ENCODE data around the gene TLR1.
"Not testable (repeated sequence)": the region's sequence is repeated elsewhere in the genome, so short reads cannot be mapped to it uniquely, and the experiment has no call there.

TLR1 gene

DNA sequence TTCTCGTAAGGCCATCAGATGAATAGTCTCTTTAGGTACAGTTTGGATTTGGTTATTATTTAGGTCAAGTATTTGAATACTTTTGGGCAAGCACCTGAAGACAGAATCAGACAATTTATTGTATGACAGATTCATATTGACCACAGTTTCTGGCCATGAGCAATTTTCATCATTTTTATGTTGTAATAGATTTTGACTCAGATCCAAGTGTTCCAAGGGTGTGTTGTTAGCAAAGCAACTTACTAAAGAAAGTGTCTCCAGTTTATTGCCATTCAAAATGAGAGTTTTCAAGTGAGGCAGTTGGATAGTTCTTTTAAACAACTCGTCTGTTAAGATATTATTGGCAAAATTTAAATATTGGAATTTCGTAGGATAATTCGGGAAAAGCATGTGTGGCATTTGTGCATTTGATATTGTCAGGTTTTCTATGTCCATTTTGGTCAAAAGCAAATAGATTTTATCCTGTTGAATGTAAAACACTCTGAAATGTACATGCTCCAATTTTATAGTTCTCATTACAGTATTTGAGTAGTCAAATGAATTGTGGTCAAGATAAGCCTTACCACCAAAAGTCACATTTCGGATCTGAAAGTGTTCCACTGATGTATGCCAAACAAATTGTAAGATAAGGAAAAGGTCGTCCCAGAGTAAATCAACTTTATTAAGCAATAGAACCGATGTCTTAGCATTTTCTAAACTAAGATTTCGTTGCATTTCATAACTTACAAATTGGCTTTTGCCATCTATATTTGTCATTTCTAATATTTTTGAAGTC, 30.2 kb downstream of the TLR1 start:
- DNase-seq: no peak

DNA sequence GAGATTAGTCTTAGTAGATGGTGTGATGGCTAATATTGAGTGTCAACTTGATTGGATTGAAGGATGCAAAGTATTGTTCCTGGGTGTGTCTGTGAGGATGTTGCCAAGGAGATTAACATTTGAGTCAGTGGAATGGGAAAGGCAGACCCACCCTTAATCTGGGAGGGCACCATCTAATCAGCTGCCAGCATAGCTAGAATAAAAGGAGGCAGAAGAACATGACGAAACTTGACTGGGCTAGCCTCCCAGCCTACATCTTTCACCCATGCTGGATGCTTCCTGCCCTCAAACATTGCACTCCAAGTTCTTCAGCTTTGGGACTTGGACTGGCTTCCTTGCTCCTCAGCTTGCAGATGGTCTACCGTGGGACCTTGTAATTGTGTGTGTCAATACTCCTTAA, 34.3 kb downstream of the TLR1 start:
- DNase-seq: not testable (repeated sequence)

GRCh38 chr4:38769857-38770256, 34.7 kb downstream of the TLR1 start:
- DNase-seq: no peak

GRCh38 chr4:38769441-38769840, 35.1 kb downstream of the TLR1 start:
- no peak for DNase-seq

- DNase-seq: no peak
Observed at GRCh38 chr4:38768968-38769394, 35.6 kb downstream of the TLR1 start.

DNA sequence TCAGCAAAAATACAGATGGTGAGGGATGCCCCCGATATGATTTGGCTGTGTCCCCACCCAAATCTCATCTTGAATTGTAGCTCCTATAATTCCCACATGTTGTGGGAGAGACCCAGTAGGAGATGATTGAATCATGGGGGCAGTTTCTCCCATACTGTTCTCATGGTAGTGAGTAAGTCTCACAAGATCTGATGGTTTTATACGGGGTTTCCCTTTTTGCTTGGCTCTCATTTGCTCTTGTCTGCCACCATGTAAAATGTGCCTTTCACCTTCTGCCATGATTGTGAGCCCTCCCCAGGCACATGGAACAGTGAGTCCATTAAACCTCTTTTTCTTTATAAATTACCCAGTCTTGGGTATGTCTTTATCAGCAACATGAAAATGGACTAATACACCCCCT, 37.7 kb downstream of the TLR1 start:
- not testable (repeated sequence) for DNase-seq

- DNase-seq: no peak
Observed at GRCh38 chr4:38765382-38765781, 39.2 kb downstream of the TLR1 start.

DNA sequence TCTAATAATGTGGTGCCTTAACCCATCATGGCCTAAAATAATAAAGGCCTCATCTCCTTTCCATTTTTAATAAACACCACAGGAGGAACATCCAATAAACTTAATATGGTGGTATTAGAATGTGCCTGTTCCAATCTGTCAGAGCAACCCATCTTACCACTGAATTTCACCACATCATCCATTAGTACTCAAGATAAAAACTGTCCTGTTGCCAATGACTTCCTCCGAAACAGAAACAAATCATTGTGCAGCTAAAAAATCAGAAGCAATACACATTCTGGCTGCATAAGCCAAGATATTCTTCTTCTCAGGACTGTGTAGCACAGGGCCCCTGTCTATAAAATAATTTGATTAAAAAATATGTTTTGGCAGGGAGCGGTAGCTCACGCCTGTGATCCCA, 40.3 kb downstream of the TLR1 start:
- no peak for DNase-seq

DNA sequence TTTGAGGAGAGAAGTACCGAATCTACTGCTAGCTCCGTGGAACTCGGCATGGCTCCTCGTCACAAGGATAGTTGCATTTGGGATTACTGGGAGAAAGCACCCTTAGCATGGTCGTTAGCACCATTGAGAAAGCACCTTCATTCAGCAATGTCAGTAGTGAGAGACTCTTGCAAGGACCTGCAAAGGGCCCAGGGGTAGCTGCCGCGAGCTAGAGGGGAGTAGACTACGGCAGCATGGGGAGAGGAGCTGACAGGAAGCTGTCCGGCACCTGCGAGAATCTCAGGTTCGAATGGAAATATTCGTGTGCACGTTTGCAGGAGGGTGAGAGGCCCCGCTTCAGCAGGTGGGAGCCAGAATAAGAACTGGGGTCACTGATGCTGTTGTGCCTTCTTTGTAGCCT, 42.0 kb downstream of the TLR1 start:
- DNase-seq: no peak

DNA sequence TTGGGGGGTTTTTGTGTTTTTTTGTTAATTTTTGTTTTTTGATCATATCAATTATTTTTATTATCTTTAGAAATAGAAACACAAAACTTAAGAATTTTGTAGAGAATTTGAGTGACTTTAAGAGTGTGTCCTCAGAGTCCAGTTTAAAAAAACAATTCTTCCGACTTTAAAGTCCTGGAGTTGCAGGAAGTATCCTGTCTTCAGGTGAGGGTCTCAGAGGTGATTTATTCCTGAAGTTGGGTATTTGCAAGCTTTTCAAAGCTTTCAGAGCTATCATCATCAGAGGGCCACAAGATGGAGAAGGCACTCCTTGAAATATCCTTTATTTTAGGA, 44.8 kb downstream of the TLR1 start:
- no peak for DNase-seq

GRCh38 chr4:38759113-38759789, 45.3 kb downstream of the TLR1 start:
- DNase-seq: peak; percentile 9

GRCh38 chr4:38757945-38758600, 46.5 kb downstream of the TLR1 start:
- DNase-seq: no peak

DNA sequence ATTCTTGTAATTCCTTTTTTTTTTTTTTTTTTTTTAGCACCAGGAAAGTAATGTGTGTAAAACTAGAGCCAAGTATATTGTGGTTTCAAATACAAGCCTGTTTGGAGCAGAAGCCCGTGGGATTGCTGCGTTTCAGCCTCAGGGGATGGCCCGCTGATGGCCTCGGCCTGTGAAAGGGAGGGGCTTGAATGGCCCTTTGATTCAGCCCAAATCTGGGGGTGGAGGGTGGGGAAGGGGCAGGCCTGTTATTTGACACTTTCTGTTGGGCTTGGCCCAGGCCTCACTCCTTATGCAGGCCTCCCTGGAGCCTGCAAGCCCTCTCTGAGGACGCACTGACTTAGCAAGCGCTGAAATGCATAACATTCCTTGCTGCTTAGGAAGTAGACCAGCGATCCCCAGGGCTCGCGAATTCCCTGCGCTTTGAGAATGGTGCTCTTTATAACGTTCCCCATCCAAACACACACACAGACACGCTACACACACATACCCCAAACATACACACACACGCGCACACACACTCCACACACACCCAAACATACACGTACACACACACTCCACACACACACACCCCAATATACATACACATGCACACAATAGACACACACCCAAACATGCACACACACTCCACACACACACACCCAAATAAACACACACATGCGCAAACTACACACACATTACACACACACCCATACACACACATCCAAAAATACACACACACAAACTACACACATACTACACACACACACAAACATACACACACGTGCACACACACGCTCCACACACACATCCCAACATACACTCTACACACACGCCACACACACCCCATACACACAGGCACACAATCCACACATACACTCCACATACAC, 51.4 kb downstream of the TLR1 start:
- DNase-seq: no peak

DNA sequence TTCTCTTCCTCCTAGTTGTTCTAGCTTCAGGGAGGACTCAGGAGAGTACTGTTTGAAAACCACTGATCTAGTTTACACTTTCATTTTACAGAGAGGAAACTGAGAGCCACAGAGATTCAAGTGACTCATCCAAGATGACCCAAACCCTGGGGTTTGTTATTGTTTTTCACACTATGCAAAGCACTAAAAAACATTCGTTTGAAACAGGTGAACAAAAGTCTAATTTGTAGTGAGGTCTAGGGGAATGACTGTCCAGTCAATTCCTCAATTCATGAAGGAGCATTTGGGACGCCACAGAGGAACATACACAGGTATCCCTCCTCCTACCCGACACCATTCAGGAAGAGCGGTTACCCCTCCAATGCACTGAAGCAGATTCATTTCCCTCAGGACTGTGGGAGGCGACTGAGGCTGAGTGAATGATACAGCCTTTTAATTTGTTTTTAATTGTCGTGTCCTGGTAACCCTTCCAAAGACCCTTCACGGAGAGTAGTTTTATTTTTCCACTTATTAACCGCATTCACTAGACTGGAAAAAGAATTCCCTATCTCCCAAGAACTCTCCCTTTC, 52.1 kb downstream of the TLR1 start:
- DNase-seq: no peak

DNA sequence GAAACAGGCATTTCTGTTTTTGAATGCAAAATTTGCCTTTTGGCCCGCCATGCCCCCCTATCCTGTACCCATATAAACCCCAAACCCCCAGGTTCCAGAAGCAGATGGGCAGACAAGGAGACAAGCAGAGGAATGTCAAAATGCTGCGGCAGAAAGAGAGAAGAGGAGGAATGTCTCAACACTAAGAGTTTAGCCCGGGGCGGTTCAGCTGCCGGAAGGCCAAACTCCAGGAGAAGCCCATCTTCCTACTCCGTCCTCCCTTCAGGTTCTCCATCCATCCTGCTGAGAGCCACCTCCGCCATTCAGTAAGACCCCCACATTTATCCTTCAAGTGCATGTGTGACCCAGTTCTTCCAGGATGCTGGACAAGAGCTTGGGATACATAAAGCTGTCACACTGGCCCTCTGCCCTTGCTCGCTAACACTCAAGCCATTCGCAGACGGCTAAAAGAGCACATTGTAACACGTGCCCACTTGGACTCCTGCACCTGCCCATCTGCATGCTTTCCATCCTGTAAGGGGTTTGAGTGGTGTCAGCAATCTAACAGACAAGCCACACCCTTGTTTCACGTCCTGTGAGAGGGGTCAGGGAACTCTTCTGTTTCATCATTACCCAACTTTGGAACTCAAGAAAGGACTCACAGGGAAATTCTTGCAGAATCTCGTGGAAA, 53.1 kb downstream of the TLR1 start:
- no peak for DNase-seq

GRCh38 chr4:38749336-38749735, 55.3 kb downstream of the TLR1 start:
- DNase-seq: no peak

DNA sequence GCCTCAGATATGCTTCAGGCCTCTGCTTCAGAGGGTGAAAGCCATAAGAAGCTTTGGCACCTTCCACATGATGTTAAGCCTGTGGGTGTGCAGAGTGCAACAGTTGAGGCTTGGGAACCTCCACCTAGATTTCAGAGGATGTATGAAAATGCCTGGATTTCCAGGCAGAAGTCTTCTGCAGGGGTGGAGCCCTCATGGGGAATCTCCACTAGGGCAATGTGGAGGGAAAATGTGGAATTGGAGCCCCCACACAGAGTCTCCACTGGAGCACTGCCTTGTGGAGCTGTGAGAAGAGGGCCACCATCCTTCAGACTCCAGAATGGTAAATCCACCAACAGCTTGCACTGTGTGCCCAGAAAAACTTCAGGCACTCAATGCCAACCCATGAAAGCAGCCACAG, 57.0 kb downstream of the TLR1 start:
- DNase-seq: no peak

Data from NCI-H146 (cell line).